Endodermal cell (in vitro differentiated cells): ENCODE measurements around the gene DUSP11. TPM values are rescaled to one million over a fixed set of nuclear protein-coding genes. Genes with fewer than 3 reads are reported as not detected.

ENCODE experiments used
- DNase-seq: peaks from one replicate; pipeline ENCODE4 v3.0.0-alpha.2; 2017
- H3K27ac ChIP-seq: 2 replicates; pipeline ENCODE4 v1.5.1; 2013; ENCODE audit warnings: mild to moderate bottlenecking, low read depth, low read length, moderate library complexity
- H3K27me3 ChIP-seq: 2 replicates; pipeline ENCODE4 v1.6.1; 2013; ENCODE audit warnings: mild to moderate bottlenecking, low read length, moderate library complexity; ENCODE audit not compliant: insufficient read depth, control insufficient read depth, poor library complexity, severe bottlenecking
- H3K36me3 ChIP-seq: 2 replicates; pipeline ENCODE4 v1.7.0; 2013; ENCODE audit warnings: mild to moderate bottlenecking, low read length, moderate library complexity; ENCODE audit not compliant: control insufficient read depth, insufficient read depth
- H3K4me1 ChIP-seq: one replicate; pipeline ENCODE4 v1.7.0; 2013; ENCODE audit warnings: low read length; ENCODE audit not compliant: control insufficient read depth, insufficient read depth
- H3K4me3 ChIP-seq: 2 replicates; pipeline ENCODE4 v1.5.1; 2013; ENCODE audit warnings: mild to moderate bottlenecking, low read length, moderate library complexity
- H3K9ac ChIP-seq: 2 replicates; pipeline ENCODE4 v1.6.1; 2013; ENCODE audit warnings: mild to moderate bottlenecking, low read length, moderate library complexity; ENCODE audit not compliant: poor library complexity, severe bottlenecking; ENCODE audit errors: extremely low read depth
- H3K9me3 ChIP-seq: 2 replicates; pipeline ENCODE4 v1.6.1; 2013; ENCODE audit warnings: mild to moderate bottlenecking, low read length, moderate library complexity; ENCODE audit not compliant: control insufficient read depth
- H3K27ac Mint-ChIP-seq: 2 replicates; pipeline ENCODE4 v1.8.0; 2020; ENCODE audit warnings: mixed read lengths
- H3K27me3 Mint-ChIP-seq: 2 replicates; pipeline ENCODE4 v1.8.0; 2021; ENCODE audit warnings: mild to moderate bottlenecking, mixed read lengths; ENCODE audit not compliant: insufficient read depth
- H3K36me3 Mint-ChIP-seq: 2 replicates; pipeline ENCODE4 v1.8.0; 2020; ENCODE audit warnings: low read depth, mixed read lengths
- H3K4me1 Mint-ChIP-seq: 2 replicates; pipeline ENCODE4 v1.8.0; 2020; ENCODE audit warnings: mixed read lengths
- H3K4me3 Mint-ChIP-seq: 2 replicates; pipeline ENCODE4 v1.8.0; 2020; ENCODE audit warnings: mild to moderate bottlenecking, moderate library complexity, mixed read lengths
- H3K9me3 Mint-ChIP-seq: 2 replicates; pipeline ENCODE4 v1.8.0; 2020; ENCODE audit warnings: mild to moderate bottlenecking, mixed read lengths
- WGBS, 2 experiments: methylation state at CpG; one replicate each; pipeline versions ENCODE4 v1.1.5 to v1.1.7; 2013; ENCODE audit warnings: missing lambda C conversion rate in 2 of 2, mixed read lengths in 1 of 2; ENCODE audit not compliant: insufficient coverage in 1 of 2, insufficient read length in 1 of 2; 5-methylcytosine and 5-hydroxymethylcytosine counted together
- total RNA-seq, 2 donors: library from RNA; stranded (reverse); fragmentation: NEBNext Ultra II Directional in 1 of 2; extraction: Animal tissue kit (Norgen Biotek cat#: 25700) in 1 of 2; gene quantifications; 2 replicates in 1 of 2; 3 replicates in 1 of 2; pipeline ENCODE4 v1.2.1, GENCODE V29; 2021
- TF ChIP-seq, protein P1 (sequence below): fragments of 200-600 bp; sonication (generic); conservative IDR thresholded peaks from 2 replicates; pipeline ENCODE4 v1.5.0; 2021; ENCODE audit warnings: antibody characterized with exemption, mild to moderate bottlenecking

Gene DUSP11
- total RNA-seq, 2 donors from 2014 or later = 18.8 to 23.0 TPM

DNA sequence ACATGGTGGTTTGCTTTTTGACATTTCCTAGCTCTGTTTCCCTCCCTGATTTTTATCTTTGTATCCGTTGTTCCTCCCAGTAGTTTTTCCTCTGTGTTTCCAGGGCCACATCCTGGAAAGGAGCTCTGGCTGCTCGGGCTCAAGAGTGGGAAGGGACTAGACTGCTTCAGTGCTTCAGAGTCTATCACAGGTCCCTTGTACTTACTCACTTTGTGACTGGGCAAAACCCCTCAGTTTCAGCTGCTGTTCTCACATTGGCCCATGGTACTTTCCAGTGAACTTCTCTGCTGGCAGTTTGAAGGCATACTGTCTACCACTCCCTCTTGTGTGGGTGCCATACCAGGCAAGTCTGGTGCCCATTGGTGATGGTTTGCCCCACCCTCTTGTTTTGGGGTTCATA is 41.3 kb upstream of the DUSP11 start:
- Mint-ChIP-seq H3K27ac (no peak overlapping the region), H3K4me1 (no peaks in the 10 kb centered on the region), H3K36me3 (no peaks in the 10 kb centered on the region), H3K4me3 (no peak overlapping the region), H3K9me3 (no peaks in the 10 kb centered on the region), H3K27me3 (peaks cover 29% of the 10 kb centered on the region)
- no peak overlapping the region for H3K9ac ChIP-seq
- 79 to 100% methylated on average over 1 to 2 of the region's 2 CpGs for WGBS, 2 experiments
- DNase-seq = no peak
- H3K4me3 ChIP-seq = no peak overlapping the region
- TF ChIP-seq, protein P1, sequence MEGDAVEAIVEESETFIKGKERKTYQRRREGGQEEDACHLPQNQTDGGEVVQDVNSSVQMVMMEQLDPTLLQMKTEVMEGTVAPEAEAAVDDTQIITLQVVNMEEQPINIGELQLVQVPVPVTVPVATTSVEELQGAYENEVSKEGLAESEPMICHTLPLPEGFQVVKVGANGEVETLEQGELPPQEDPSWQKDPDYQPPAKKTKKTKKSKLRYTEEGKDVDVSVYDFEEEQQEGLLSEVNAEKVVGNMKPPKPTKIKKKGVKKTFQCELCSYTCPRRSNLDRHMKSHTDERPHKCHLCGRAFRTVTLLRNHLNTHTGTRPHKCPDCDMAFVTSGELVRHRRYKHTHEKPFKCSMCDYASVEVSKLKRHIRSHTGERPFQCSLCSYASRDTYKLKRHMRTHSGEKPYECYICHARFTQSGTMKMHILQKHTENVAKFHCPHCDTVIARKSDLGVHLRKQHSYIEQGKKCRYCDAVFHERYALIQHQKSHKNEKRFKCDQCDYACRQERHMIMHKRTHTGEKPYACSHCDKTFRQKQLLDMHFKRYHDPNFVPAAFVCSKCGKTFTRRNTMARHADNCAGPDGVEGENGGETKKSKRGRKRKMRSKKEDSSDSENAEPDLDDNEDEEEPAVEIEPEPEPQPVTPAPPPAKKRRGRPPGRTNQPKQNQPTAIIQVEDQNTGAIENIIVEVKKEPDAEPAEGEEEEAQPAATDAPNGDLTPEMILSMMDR = no peak
- H3K27ac ChIP-seq = no peak overlapping the region
- H3K9me3 ChIP-seq = no peaks in the 10 kb centered on the region
- no peaks in the 10 kb centered on the region for H3K36me3 ChIP-seq
- peaks cover 50% of the 10 kb centered on the region for H3K27me3 ChIP-seq
- H3K4me1 ChIP-seq = no peaks in the 10 kb centered on the region

DNA sequence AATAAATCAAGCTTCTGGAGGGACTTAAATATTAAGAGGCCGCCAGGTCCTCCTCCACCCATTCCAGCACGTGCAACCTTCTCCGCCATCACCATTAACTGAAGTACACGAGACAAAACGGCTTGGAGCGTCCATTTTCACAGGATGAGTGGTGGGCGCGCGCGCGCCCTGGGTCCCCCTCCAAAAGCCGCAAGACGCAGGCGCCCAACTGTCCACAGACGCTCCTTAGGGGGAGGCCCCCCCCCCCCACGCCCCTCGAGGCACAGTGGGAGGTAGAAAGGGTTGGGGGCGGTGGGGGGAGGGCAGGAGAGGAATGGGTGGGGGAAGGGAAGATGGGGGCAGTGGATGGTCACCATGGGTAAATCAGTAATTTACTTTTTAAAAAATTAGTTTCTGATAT is 38.4 kb upstream of the DUSP11 start:
- H3K9ac ChIP-seq = no peak overlapping the region
- Mint-ChIP-seq H3K4me3 (no peak overlapping the region), H3K36me3 (no peaks in the 10 kb centered on the region), H3K27me3 (peaks cover 44% of the 10 kb centered on the region), H3K9me3 (no peaks in the 10 kb centered on the region), H3K4me1 (no peaks in the 10 kb centered on the region), H3K27ac (no peak overlapping the region)
- DNase-seq = no peak
- H3K4me3 ChIP-seq = no peak overlapping the region
- H3K9me3 ChIP-seq = no peaks in the 10 kb centered on the region
- 92 to 95% methylated on average over 4 to 14 of the region's 18 CpGs for WGBS, 2 experiments
- no peaks in the 10 kb centered on the region for H3K4me1 ChIP-seq
- H3K27ac ChIP-seq = no peak overlapping the region
- TF ChIP-seq, protein P1 = no peak
- no peaks in the 10 kb centered on the region for H3K36me3 ChIP-seq
- H3K27me3 ChIP-seq = peaks cover 59% of the 10 kb centered on the region

DNA sequence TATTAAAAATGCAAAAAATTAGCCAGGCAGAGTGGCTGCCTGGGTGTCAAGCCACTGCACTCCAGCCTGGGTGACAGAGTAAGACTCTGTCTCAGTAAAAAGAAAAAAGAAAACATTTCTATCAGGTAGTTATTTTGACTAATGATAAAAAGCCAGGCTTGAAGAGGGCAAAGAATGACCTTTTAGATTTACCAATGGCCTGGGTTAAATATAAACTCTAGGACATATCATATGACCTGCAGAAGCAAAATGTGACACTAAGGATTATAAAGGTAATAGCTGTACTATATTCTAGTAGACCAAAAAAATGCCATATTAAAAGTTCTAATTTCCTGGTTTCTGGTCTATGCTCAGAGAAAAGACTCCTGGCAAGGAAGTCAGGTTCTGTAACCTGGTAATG is 32.7 kb upstream of the DUSP11 start:
- Histone ChIP-seq H3K27me3 (peaks cover 56% of the 10 kb centered on the region), H3K4me3 (no peak overlapping the region), H3K36me3 (no peaks in the 10 kb centered on the region), H3K27ac (no peak overlapping the region), H3K4me1 (no peaks in the 10 kb centered on the region), H3K9me3 (no peaks in the 10 kb centered on the region), H3K9ac (no peak overlapping the region)
- Mint-ChIP-seq H3K27me3 (peaks cover 51% of the 10 kb centered on the region), H3K36me3 (no peaks in the 10 kb centered on the region), H3K4me1 (no peaks in the 10 kb centered on the region), H3K27ac (no peak overlapping the region), H3K4me3 (no peak overlapping the region), H3K9me3 (no peaks in the 10 kb centered on the region)
- no peak for DNase-seq
- TF ChIP-seq, protein P1 = no peak
